OCI-LY7 (cell line): ENCODE data around the gene CTNNA3. TPM values are rescaled to one million over a fixed set of nuclear protein-coding genes. Genes with fewer than 3 reads are reported as not detected.

ENCODE experiments used
- BruUV-seq: library from RNA; stranded (reverse); fragments of 400-500 nt; replicated peaks from 2 replicates; lab custom pipeline; 2021; lab: Mats Ljungman, UMichigan
- CTCF ChIA-PET: fragments of 300-600 bp; sonication (Branson Sonifier 250); formaldehyde crosslinking; loops from one replicate; lab custom pipeline; 2022; ENCODE audit warnings: antibody characterized with exemption; ENCODE audit not compliant: unreplicated experiment; lab: Charles Lee
- POLR2A ChIA-PET: fragments of 300-600 bp; sonication (Branson Sonifier 250); formaldehyde crosslinking; loops from one replicate; lab custom pipeline; 2022; ENCODE audit warnings: antibody characterized with exemption; lab: Charles Lee
- DNase-seq: peaks from one replicate; pipeline ENCODE4 v3.0.0-alpha.2; 2015; ENCODE audit warnings: low spot score
- H2AFZ ChIP-seq: fragments of 200-600 bp; sonication (generic), shearing (Covaris generic); 2 replicates; pipeline ENCODE4 v1.6.1; 2014; ENCODE audit warnings: mild to moderate bottlenecking, antibody characterized with exemption, low read length, moderate library complexity
- H3K27ac ChIP-seq: fragments of 200-600 bp; sonication (generic); 2 replicates; pipeline ENCODE4 v1.5.1; 2014; ENCODE audit warnings: mixed run types, low read depth, mild to moderate bottlenecking, moderate library complexity, low read length, inconsistent platforms; ENCODE audit not compliant: poor library complexity, severe bottlenecking
- H3K36me3 ChIP-seq: fragments of 200-600 bp; sonication (generic); 2 replicates; pipeline ENCODE4 v1.6.1; 2014; ENCODE audit warnings: mild to moderate bottlenecking, antibody characterized with exemption, low read length, moderate library complexity, mixed read lengths; ENCODE audit not compliant: insufficient read depth
- H3K4me1 ChIP-seq: fragments of 200-600 bp; sonication (generic); 2 replicates; pipeline ENCODE4 v1.5.1; 2014; ENCODE audit warnings: mild to moderate bottlenecking, low read length; ENCODE audit not compliant: insufficient read depth, poor library complexity, severe bottlenecking
- H3K4me2 ChIP-seq: fragments of 200-600 bp; sonication (generic); 2 replicates; pipeline ENCODE4 v1.6.1; 2014; ENCODE audit warnings: mild to moderate bottlenecking, low read length
- H3K4me3 ChIP-seq: fragments of 200-600 bp; sonication (generic); 2 replicates; pipeline ENCODE4 v1.5.1; 2014; ENCODE audit warnings: mild to moderate bottlenecking, low read depth, low read length; ENCODE audit not compliant: poor library complexity, severe bottlenecking
- H3K79me2 ChIP-seq: fragments of 200-600 bp; sonication (generic); 2 replicates; pipeline ENCODE4 v1.6.1; 2016; ENCODE audit warnings: low read depth, mild to moderate bottlenecking, low read length, moderate library complexity, mixed read lengths; ENCODE audit not compliant: insufficient read depth
- H3K9me2 ChIP-seq: fragments of 200-600 bp; sonication (generic); 2 replicates; pipeline ENCODE4 v1.6.1; 2016; ENCODE audit warnings: mild to moderate bottlenecking, low read length, mixed read lengths; ENCODE audit not compliant: insufficient read depth
- H3K9me3 ChIP-seq: fragments of 200-600 bp; sonication (generic); 2 replicates; pipeline ENCODE4 v1.6.1; 2014; ENCODE audit warnings: mild to moderate bottlenecking, mixed run types, low read length, mixed read lengths
- H4K20me1 ChIP-seq: fragments of 200-600 bp; sonication (generic); 2 replicates; pipeline ENCODE4 v1.6.1; 2014; ENCODE audit warnings: mild to moderate bottlenecking, antibody characterized with exemption, low read length, moderate library complexity, mixed read lengths; ENCODE audit not compliant: insufficient read depth
- CTCF ChIP-seq: fragments of 200-600 bp; sonication (generic); conservative IDR thresholded peaks from 2 replicates; pipeline ENCODE4 v1.5.1; 2014; ENCODE audit warnings: mild to moderate bottlenecking, antibody characterized with exemption, low read length, moderate library complexity, mixed read lengths
- EZH2phosphoT487 ChIP-seq: fragments of 200-600 bp; sonication (generic); IDR thresholded peaks from 2 replicates; pipeline ENCODE4 v1.6.1; 2018; ENCODE audit warnings: low read depth, borderline replicate concordance, mild to moderate bottlenecking, mixed run types, antibody characterized with exemption, low read length, moderate library complexity, mixed read lengths
- intact Hi-C: fragments of 100-400 bp; cut with micrococcal nuclease; formaldehyde crosslinking; loops from one replicate; pipeline ENCODE4 v1.10.0; 2022; ENCODE audit not compliant: unreplicated experiment
- total RNA-seq, 2 experiments: library from RNA; depleted of rRNA in 1 of 2; stranded (reverse); fragments of >200 nt in 1 of 2; shearing (Covaris generic) in 1 of 2; gene quantifications; 2 replicates each; pipeline ENCODE4 v1.2.3, GENCODE V29; 2014 to 2022

The CTNNA3 gene
- total RNA-seq, 2 experiments from 2014 or later: not detected

- intact Hi-C loops: no loop called here
- H3K9me2 ChIP-seq: no peaks in the 10 kb centered on the region
- no peak overlapping the region for H2AFZ ChIP-seq
- CTCF ChIA-PET: no interaction called here
- H4K20me1 ChIP-seq: no peaks in the 10 kb centered on the region
- TF ChIP-seq CTCF (no peak), EZH2phosphoT487 (no peak)
- no peak overlapping the region for H3K4me2 ChIP-seq
- H3K9me3 ChIP-seq: no peaks in the 10 kb centered on the region
- no TSS peak for BruUV-seq
- no peak for DNase-seq
- H3K4me3 ChIP-seq: no peak overlapping the region
- POLR2A ChIA-PET: interaction anchor here (0.5 to 0.7 kb wide), 2 partner anchors 62 to 197 kb away, joined by 3 to 4 read pairs; no protein-coding TSS in a partner anchor
- no peaks in the 10 kb centered on the region for H3K4me1 ChIP-seq
- H3K36me3 ChIP-seq: no peaks in the 10 kb centered on the region
- H3K27ac ChIP-seq: no peak overlapping the region
- no peaks in the 10 kb centered on the region for H3K79me2 ChIP-seq
Measured at GRCh38 chr10:65943451-65943850, 1752.5 kb downstream of the CTNNA3 start.

- intact Hi-C loops: no loop called here
- no TSS peak for BruUV-seq
- no peak for TF ChIP-seq EZH2phosphoT487
- no peak for TF ChIP-seq CTCF
Measured at GRCh38 chr10:65940816-65941662, 1755.0 kb downstream of the CTNNA3 start.

GRCh38 chr10:65940105-65940504 lies 1755.9 kb downstream of the CTNNA3 start:
- Histone ChIP-seq H3K4me2 (no peak overlapping the region), H3K4me3 (no peak overlapping the region), H3K4me1 (no peaks in the 10 kb centered on the region), H2AFZ (no peak overlapping the region), H3K9me2 (no peaks in the 10 kb centered on the region), H3K36me3 (no peaks in the 10 kb centered on the region), H3K9me3 (no peaks in the 10 kb centered on the region), H3K27ac (no peak overlapping the region), H3K79me2 (no peaks in the 10 kb centered on the region), H4K20me1 (no peaks in the 10 kb centered on the region)
- ChIA-PET POLR2A (no interaction called here), CTCF (no interaction called here)
- intact Hi-C loops: no loop called here
- no peak for DNase-seq
- no peak for TF ChIP-seq EZH2phosphoT487
- BruUV-seq: no TSS peak

More at GRCh38 chr10:65940816-65941662, 1755.0 kb downstream of the CTNNA3 start:
- H3K9me3 ChIP-seq: no peaks in the 10 kb centered on the region
- H3K27ac ChIP-seq: no peak overlapping the region
- H3K79me2 ChIP-seq: no peaks in the 10 kb centered on the region
- H4K20me1 ChIP-seq: no peaks in the 10 kb centered on the region
- H3K9me2 ChIP-seq: no peaks in the 10 kb centered on the region
- no peaks in the 10 kb centered on the region for H3K4me1 ChIP-seq
- no peak overlapping the region for H2AFZ ChIP-seq
- CTCF ChIA-PET: no interaction called here
- no peak for DNase-seq
- POLR2A ChIA-PET: no interaction called here
- no peaks in the 10 kb centered on the region for H3K36me3 ChIP-seq
- H3K4me2 ChIP-seq: no peak overlapping the region
- H3K4me3 ChIP-seq: no peak overlapping the region
